Measurements from ENCODE around the gene PARP3. TPM values are rescaled to one million over a fixed set of nuclear protein-coding genes. Genes with fewer than 3 reads are reported as not detected.
A peak's percentile ranks its signal among the peaks of the same experiment; 100 is the strongest.

PARP3 gene
- total RNA-seq, 1 experiment from 2014 or later: 6.4 TPM

DNA sequence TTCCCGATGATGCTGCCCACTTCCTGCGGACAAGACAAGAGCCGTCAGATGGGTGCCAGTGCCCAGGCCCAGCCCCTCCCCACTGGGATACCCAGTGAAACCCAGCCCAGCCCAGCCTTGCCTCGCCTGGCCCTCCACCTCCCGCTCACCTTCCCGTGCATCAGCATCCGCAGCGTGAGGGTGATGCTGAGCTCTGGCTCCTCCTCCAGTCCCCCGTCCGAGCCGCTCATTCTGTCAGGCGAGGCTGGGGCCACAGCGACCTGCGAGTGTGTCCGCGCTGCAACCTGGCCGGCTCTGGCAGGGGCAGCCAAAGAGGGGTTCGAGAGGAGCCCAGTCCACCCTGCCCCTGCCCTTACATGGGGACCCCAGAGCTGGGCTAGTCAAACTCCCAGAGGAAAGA, 18.8 kb downstream of the PARP3 start:
- in situ Hi-C loops (cut with HindIII; ENCODE audit: low sequenced_read_pairs): no loop called here
- DNase-seq (ENCODE audit: low spot score): peak; percentile 23

DNA sequence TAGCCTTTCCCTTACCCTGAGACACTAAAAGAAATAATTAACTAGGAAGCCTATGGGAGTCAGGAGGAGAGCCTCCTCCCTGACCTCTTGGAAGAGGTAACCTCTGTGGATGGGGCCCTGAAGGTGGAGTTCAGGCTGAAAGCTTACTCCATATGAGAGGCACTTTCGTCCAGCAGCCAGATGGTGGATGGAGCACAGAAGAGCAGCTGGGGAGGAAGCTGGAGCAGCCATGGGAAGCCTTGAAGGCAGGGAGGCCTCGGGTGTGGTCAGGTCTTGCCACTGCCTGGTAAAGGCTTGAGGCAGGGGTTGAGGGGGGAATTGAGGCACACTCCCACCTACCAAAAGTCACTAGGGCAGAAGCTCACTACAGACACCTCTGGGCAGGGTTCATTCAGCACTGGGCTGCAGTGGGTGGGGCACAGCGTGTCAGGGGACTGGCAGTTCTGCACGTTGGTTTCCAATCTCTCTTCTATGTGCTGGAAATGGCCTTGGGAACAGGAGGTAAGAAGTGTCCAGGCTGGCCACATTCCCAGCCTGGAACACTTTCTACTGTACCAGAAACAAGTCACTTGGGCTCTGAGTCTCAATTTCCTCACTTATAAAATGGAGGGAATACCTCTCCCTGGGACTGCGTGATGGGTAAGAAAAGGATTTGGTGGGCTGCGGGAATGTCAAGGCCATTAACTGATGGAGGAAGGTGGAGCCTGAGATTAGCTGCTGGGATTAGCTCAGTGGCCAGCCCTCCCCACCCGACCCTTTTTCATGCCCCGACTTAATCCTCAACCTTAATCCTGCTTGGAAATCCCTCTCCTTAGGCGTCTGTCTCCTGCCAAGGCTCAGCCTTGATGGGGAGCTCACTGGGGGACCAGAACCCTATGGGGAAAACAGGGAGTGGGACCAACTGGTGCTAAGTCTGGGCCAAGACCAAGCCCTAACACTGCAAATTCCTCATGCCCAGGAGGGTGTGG, 19.7 kb downstream of the PARP3 start:
- DNase-seq (ENCODE audit: low spot score): peak; percentile 75
- in situ Hi-C loops (cut with HindIII; ENCODE audit: low sequenced_read_pairs): no loop called here

DNA sequence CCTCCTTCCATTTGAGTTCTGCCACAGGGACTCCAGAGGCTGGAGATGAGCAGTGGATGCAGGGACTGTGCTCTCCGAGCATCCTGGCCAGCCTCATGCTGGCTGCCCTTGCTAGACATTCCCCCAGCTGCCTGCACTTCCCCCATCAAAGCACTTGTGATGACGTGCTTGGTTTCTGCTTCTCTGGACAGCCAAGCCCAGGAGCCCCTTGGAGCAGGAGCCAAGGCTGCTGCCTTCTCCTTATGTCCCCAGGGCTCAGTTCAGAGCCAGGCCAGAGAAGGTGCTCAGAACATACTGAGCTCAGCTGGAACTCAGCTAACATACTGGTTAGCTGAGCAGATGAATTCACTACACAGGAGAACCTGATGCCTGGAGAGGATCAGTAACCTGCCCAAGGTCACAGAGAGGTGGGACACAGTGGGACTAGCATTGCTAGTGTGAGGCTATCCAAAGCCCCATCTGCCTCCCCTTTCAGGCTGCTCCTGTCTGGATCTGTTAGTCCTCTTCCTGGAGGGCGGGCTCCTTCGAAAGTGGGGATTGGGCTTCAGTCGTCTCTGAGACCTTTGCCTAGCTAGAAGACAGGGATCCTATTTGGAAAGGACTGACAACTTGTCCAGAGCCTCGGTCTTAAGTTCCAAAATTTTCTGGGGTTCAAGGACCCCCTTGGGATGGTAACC, 20.8 kb downstream of the PARP3 start:
- peak; percentile 54 for DNase-seq (ENCODE audit: low spot score)

DNA sequence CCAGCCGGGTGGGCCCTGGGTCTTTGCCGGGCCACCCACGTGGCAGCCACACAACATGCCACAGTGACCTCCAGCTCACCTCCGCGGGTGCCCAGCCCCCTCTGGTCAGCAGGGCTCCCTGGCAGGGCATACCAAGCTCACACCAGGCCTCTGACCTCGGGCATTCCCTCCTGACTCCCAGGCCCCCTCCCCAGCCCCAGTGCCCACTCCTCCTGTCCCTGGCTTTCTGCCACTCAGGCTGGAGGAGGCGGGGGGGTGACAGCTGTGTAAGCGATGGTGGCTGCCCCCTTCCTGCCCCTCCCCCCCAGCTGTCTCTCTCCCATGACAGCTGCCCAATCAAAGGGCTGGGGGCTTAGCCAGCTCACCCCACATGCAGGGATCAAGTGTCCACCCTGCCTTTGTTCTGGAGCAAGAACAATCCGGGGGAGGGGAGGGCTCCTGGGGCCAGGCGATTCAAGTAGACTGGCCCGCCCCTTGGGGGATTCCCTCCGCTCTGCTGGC, 21.8 kb downstream of the PARP3 start:
- in situ Hi-C loops (cut with HindIII; ENCODE audit: low sequenced_read_pairs): no loop called here

More for the DNA sequence above, 20.8 kb downstream of the PARP3 start:
- in situ Hi-C loops (cut with HindIII; ENCODE audit: low sequenced_read_pairs): no loop called here

DNA sequence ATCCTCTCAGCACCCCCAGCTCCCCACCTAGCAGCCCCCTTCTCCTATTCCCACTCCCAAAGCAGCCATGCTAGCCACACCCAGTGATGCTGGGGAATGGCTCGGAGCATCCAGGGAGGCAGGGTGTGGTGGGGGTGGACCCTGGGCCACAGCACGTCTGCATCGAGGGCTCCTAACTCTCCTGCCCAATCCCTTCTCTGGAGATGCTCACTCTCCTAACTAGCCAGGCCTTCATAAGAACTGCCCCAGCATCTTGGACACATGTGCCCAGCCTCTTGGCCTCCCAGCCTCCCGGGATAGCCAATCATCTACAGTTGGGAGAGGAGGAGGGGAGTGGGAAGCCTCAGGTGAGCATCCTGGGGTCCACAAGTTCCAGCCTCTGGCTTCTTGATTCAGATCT, 22.4 kb downstream of the PARP3 start:
- no peak for DNase-seq (ENCODE audit: low spot score)
- in situ Hi-C loops (cut with HindIII; ENCODE audit: low sequenced_read_pairs): no loop called here

More for the DNA sequence above, 21.8 kb downstream of the PARP3 start:
- DNase-seq (ENCODE audit: low spot score): no peak

DNA sequence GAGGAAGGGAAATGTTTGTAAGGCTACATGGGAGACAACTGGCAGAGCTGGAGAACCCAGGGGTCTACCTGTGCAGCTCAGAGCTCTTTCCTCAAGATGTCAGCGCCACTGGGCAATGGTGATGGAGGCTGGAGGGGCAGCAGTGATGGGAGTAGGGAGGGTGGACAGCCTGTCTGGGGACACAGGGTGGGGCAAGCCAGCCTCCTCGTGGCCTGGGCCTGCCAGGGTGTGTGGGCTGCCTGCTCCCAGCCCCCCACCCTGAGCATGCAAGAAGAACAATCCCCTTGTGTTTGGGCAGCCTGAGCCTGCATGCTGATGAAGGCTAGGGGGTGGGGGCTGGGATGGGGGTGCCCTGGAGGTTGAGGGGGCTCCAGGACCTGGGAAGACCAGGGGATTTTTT, 23.9 kb downstream of the PARP3 start:
- in situ Hi-C loops (cut with HindIII; ENCODE audit: low sequenced_read_pairs): no loop called here
- peak; percentile 12 for DNase-seq (ENCODE audit: low spot score)

DNA sequence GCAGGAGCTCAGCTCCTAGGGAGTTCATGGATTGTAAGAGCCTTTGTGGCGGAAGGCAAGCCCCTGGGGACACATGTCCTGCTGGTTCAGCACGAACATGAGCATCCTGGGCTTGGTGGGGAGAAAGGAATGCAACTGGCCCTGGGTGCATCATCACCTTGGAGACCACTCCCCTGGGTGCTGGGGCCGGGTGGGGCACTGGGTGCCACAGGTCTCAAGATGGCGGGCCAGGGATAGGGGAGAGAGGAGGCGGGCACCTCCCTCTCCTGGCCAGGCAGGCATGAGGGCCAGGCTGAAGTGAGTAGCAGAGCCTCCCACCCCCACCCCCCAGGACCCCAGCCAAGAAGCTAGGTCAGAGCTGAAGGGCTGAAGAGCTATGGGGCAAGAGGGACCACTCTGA, 24.3 kb downstream of the PARP3 start:
- DNase-seq (ENCODE audit: low spot score): no peak
- in situ Hi-C loops (cut with HindIII; ENCODE audit: low sequenced_read_pairs): no loop called here

DNA sequence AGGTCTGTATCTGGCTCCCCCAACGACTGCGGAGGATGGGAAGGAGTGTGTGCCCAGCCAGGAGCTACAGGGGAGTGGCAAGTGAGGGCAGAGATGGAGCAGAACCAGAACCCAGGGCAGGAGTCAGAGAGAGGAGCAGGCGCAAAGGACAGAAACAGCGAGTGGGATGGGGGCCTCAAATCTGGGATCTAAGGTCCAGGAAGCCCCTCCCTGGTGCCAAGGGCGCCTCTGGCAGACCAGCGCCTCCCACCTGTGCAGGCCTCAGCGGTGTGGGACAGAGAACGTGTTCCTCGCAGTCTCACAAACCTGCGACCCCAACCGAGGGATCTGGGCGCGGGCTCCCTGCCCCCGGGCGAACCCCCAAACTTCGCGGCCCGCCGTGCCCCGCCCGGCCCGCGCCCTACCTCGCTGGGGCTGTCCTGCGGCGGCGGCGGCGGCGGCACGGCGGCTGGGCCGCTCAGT, 24.8 kb downstream of the PARP3 start:
- peak; percentile 37 for DNase-seq (ENCODE audit: low spot score)
- in situ Hi-C loops (cut with HindIII; ENCODE audit: low sequenced_read_pairs): no loop called here

DNA sequence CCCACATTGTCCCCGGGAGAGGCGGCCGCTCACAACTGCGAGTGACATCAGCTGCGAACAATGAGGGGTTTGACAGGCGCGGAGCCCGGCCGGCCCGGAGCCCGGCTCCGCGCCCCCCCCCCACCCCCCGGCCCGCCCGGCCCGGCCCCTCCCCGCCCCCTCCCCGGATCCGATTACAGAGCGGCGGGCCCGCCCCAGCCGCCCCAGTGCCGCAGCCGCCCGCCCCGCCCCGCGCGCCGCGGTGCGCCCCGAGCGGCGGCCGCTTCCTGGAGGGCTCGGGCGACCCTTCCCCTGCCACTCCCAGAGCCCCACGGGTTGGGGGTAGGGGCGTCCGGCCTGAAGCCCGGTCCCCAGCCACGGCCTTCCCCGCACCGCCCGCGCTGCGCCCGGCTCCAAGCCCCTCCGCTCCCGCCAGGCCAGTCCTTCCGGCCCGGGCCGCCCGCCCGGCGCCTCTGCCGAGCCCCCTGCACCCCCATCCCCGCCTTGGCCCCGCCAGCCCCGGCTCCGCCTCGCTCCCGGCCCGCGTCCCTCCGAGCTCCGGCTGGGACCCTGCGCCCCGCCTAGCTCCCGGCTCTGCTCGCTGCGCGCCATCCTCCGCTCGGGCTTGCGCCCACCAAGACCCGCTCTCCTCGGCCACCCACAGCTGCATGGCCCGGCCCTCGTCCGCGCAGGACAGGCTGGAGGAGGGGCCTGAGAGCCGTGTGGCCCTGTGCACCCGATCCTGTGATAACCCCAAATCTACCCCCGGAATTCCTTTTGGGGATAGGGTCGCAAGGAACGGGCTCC, 25.4 kb downstream of the PARP3 start, which contains the start of gene PCBP4:
Gene PCBP4 (minus strand): TSS at position 71 of the 786 bp plus-strand sequence. CDS start 6,214 bp downstream, outside the sequence.
- in situ Hi-C loops (cut with HindIII; ENCODE audit: low sequenced_read_pairs): no loop called here
- DNase-seq (ENCODE audit: low spot score): peak; percentile 47

DNA sequence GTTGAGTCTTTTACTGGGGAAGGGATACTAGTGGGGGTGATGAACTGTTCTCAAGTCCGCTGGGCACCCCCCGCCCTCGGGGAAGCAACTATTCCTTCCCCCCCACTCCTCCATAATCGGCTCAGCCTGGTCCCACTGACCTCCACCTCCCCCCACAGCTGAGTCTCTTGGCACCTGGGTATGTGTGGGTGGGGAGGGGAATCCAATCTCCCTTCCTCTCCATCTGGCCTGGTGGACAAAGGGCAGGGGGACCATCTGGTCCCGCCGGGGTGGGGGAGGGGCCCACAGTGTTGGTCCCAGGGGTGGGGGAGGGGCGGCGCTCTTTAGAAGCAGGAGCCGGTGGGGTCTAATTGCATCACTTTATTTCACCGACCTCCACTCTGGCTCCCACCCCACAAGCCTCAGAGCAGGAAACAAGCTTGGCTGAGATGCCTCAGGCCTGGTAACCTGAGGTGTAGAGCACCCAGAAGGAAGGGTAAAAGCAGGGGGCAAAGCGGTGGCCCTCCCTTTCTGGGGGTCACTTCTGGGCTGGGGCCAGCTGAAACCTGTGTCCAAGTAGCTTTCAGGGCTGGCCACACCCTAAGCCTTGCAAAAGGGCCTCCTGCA, 26.1 kb downstream of the PARP3 start:
- peak; percentile 80 for DNase-seq (ENCODE audit: low spot score)
- in situ Hi-C loops (cut with HindIII; ENCODE audit: low sequenced_read_pairs): no loop called here

DNA sequence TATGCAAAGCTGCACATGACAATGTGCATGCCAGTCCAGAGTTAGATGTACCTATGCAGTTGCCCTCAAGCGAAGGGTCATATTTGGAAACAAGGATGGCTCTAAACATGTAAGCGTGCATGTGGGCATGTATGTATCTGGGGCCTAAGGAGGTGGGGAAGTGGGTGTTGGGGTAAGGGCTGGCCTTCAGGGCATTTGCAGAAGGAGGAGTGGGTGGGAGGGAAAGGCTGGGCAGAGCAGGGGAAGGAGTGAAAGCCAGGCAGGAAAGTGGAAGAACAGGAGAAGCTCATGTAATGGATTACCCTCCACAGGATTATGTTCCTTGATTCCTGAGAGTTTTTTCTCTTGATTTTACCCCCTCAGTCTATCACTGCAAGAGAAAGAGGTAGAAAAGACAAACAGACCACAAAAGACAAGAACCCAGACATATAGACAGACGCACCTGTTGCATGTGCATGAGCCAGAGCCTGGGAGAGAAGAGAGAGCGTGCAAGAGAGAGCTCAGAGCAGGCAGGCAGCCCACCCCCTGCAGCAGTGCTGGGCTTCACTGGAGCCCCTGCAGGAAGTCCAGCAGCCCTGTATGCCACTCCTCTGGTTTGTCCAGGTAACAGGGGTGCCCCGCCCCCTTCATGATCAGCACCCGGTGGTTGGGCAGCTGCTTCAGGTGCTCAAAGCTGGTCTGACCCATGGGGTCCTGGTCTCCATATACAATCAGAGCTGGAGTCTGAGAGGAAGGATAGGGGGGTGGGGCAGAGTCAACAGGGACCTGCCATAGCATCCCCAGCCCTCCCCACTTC, 26.9 kb downstream of the PARP3 start:
- in situ Hi-C loops (cut with HindIII; ENCODE audit: low sequenced_read_pairs): no loop called here
- peak; percentile 20 for DNase-seq (ENCODE audit: low spot score)

DNA sequence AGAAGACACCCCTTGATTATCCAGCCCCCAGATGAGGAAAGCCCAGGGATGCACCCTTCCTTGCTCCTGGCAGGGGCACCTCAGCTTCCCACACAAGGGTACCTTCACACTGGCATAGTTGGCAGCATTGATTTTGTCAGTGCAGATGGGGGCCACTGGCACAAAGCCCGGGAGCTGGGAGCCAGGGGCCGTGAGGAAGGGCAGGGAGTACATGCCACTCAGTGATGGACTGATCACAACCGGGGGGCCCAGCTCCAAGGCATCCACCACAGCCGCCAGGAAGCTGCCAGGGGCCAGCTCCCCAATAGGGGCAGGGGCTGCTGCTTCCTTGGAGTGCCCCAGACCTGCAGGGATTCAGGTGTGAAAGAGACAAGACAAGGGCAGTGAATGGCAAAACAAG, 27.7 kb downstream of the PARP3 start:
- in situ Hi-C loops (cut with HindIII; ENCODE audit: low sequenced_read_pairs): no loop called here
- peak; percentile 20 for DNase-seq (ENCODE audit: low spot score)

DNA sequence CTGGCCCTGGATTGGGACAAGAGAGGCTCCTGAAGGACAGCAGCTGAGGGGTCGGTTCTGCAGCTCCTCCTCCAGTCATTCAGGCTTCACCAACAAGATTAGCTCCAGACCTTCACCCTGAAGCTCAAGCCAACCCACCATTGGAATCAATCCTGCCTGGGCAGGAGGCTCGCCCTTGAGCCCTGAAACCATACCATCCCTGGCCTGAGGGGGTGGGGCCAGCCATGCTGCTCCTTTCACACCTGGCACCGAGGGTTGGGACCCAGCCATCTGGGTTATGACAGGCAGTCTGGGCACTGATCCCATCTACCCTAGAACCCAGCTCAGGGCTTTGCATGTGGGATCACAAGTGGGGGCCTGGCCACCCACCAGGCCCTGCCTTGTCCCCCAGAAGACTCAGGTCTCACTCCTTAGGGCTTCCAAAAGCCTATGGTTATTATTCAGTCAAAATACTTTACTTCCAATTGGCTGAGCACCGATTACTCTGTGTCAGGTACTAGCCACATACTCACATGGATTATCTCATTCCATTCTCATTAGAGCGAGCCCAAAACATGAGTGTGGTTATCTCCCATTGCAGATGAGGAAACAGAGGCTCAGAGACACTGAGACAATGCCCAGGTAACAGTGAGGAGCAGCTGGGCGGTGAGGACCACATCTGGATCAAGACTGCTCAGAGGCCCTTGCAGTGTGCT, 28.6 kb downstream of the PARP3 start:
- peak; percentile 83 for DNase-seq (ENCODE audit: low spot score)
- in situ Hi-C loops (cut with HindIII; ENCODE audit: low sequenced_read_pairs): no loop called here

DNA sequence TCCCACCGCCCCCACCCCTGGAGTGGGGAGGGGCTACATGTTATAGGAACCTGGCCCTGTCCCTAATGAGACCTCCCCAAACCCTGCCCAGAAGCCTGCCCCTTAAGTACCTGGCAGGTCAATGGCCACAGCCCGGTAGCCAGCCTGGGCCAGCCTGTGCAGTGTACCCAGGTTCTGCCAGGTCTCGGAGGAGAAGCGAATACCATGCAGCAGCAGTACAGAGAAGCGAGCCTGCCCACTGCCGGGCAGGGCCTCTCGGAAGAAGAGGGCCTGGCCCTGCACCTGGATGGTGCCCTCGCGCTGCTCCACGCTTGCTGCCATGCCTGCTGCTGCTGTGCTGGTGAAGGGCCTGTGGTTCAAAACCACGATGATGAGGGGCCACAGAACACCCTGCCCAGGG, 29.2 kb downstream of the PARP3 start:
- peak; percentile 18 for DNase-seq (ENCODE audit: low spot score)
- in situ Hi-C loops (cut with HindIII; ENCODE audit: low sequenced_read_pairs): no loop called here

DNA sequence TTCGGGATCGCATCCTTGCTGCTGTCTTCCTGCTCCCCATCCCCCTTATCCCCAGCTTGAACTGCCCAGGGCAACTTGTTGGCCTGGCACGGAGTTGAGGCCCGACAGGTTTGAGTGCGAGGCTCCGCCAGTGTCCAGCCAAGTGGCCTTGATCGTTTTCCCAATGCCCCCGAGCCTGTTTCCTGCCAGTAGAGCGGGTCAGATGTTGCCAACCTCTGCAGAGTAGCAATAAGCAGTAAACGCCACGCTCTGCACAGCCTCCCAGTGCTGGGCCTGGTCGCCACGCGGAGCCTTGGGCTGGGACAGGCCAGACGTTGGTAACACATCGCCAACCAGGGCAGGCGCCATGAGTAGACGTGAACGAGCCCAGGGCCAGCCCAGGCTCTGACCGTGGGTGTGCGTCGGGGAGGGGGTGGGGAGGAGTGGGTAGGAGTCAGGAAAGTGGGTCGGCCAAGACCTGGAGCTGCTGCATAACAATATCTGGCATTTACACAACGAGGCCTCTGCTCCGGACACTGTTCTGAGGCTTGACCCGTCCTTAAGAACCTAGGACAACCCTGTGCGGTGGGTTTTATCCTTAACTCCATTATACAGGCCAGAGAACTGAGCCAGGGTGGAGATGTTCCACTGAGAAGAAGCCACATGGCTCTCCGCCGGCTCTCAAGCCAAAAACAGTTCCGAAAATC, 32.3 kb downstream of the PARP3 start:
- in situ Hi-C loops (cut with HindIII; ENCODE audit: low sequenced_read_pairs): no loop called here
- DNase-seq (ENCODE audit: low spot score): no peak

DNA sequence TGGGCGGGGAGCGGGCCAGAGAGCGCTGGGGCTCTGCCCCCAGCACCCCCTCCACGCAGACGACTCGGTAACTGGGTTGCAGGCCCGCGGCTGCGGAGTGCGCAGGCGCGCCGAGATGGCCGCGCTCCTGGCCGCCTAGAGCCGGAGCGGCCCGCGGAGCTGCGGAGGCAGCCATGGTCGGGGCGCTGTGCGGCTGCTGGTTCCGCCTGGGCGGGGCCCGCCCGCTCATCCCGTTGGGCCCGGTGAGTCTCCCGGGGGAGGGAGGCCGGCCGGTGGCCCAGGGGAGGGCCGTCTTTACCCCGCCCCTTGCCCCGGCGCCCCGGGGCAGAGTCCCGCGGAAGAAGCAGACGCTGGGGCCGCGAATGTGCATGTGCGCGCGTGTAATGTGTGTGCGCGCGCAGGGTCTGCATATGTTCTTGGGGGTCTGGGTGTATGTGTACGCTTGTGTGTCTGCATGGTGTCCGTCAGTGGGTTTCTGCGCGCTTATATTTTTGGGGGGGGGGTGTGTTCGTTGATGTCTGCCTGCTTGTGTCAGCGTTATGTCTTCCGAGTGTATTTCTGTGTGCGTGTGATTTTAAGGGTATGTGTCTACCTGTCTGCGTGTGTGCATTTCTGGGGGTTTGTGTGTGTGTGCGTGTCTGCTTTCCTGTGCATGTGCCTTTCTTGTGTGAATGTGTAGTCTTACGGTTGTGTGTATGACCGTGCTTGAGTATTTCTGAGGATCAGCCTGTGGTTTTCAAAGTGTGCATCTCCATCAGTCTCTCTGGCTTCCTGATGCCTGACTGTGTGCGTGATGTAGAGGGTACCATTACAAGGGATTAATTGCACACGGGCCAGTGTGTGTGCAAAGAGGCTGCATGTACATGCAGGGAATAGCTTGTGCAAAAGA, 33.0 kb downstream of the PARP3 start, which contains the start of gene ABHD14A:
Gene ABHD14A (plus strand): TSS at position 102 of the 889 bp plus-strand sequence. CDS start 72 bp downstream, at position 174.
- in situ Hi-C loops (cut with HindIII; ENCODE audit: low sequenced_read_pairs): no loop called here
- DNase-seq (ENCODE audit: low spot score): peak; percentile 83

Measured in G401 (cell line).